Stimulated activated naive CD8-positive, alpha-beta T cell treated with anti-CD3 and anti-CD28 coated beads, Interleukin-15, Interleukin-2, amounts not matched to agents 100 U/mL and 50 U/mL, for 24 hours (primary cell): Measurements from ENCODE around the gene DPF3.

ENCODE experiments used
- ATAC-seq: fragments of 150-1000 bp; cut with Tn5 transposase; one replicate; pipeline ENCODE4 v1.10.0; 2021
- DNase-seq: peaks from one replicate; pipeline ENCODE4 v3.0.0; 2021

DPF3 gene

GRCh38 chr14:72644758-72645489 is 249.0 kb downstream of the DPF3 start:
- DNase-seq (no peak), ATAC-seq (no peak)

GRCh38 chr14:72644038-72644437 is 249.9 kb downstream of the DPF3 start:
- DNase-seq (no peak), ATAC-seq (no peak)

- DNase-seq (no peak), ATAC-seq (no peak)
These were observed 250.5 kb downstream of the DPF3 start for GRCh38 chr14:72643317-72643801.

- ATAC-seq (no peak), DNase-seq (no peak)
These were observed 252.9 kb downstream of the DPF3 start for GRCh38 chr14:72640911-72641485.

GRCh38 chr14:72638021-72638420 is 255.9 kb downstream of the DPF3 start:
- DNase-seq (no peak), ATAC-seq (no peak)

GRCh38 chr14:72636871-72637270 is 257.0 kb downstream of the DPF3 start:
- ATAC-seq, result no peak
- no peak for DNase-seq

GRCh38 chr14:72636094-72636493 is 257.8 kb downstream of the DPF3 start:
- no peak for DNase-seq
- no peak for ATAC-seq

- DNase-seq (no peak), ATAC-seq (no peak)
These were observed 258.9 kb downstream of the DPF3 start for GRCh38 chr14:72634691-72635616.

GRCh38 chr14:72633551-72633950 is 260.4 kb downstream of the DPF3 start:
- ATAC-seq, result no peak
- DNase-seq, result no peak

GRCh38 chr14:72632727-72633126 is 261.2 kb downstream of the DPF3 start:
- DNase-seq (no peak), ATAC-seq (no peak)

- DNase-seq (no peak), ATAC-seq (no peak)
These were observed 262.5 kb downstream of the DPF3 start for GRCh38 chr14:72631401-72631800.

GRCh38 chr14:72630374-72630773 is 263.5 kb downstream of the DPF3 start:
- no peak for DNase-seq
- no peak for ATAC-seq

GRCh38 chr14:72629534-72629933 is 264.4 kb downstream of the DPF3 start:
- DNase-seq (no peak), ATAC-seq (no peak)

- no peak for ATAC-seq
- no peak for DNase-seq
These were observed 268.2 kb downstream of the DPF3 start for GRCh38 chr14:72625689-72626088.

- DNase-seq, result no peak
- no peak for ATAC-seq
These were observed 272.4 kb downstream of the DPF3 start for GRCh38 chr14:72621387-72622065.

- DNase-seq (no peak), ATAC-seq (no peak)
These were observed 274.0 kb downstream of the DPF3 start for GRCh38 chr14:72619881-72620280.

GRCh38 chr14:72619111-72619571 is 274.8 kb downstream of the DPF3 start:
- no peak for ATAC-seq

GRCh38 chr14:72618424-72618823 is 275.5 kb downstream of the DPF3 start:
- no peak for ATAC-seq
- DNase-seq, result no peak

More at GRCh38 chr14:72619111-72619571, 274.8 kb downstream of the DPF3 start:
- no peak for DNase-seq

GRCh38 chr14:72617391-72618031 is 276.4 kb downstream of the DPF3 start:
- DNase-seq (no peak), ATAC-seq (no peak)

GRCh38 chr14:72616811-72617210 is 277.1 kb downstream of the DPF3 start:
- no peak for ATAC-seq
- DNase-seq, result no peak

- DNase-seq, result no peak
- no peak for ATAC-seq
These were observed 277.6 kb downstream of the DPF3 start for GRCh38 chr14:72616294-72616693.
